Measurements from ENCODE around the gene NBPF4.

- TF ChIP-seq CTCF (IDR thresholded peaks at IDR 0.05; ENCODE audit: insufficient read depth, low read length, poor library complexity, severe bottlenecking) (no peak), EZH2phosphoT487 (conservative IDR thresholded peaks at IDR 0.05; ENCODE audit: low read length) (no peak)
Measured at GRCh38 chr1:108193333-108193732, 50.5 kb downstream of the NBPF4 start.

Measured in SU-DHL-6 (cell line).